HCT116 (cell line): ENCODE data around the gene HORMAD2. TPM values are rescaled to one million over a fixed set of nuclear protein-coding genes. Genes with fewer than 3 reads are reported as not detected.

ENCODE experiments used
- ATAC-seq: fragments of 200-7000 bp; cut with Tn5 transposase; 2 replicates; pipeline ENCODE4 v1.9.1; 2020; ENCODE audit warnings: mild to moderate bottlenecking, moderate library complexity
- BruUV-seq: library from RNA; stranded (reverse); fragments of 400-500 nt; replicated peaks from 2 replicates; lab custom pipeline; 2021; lab: Mats Ljungman, UMichigan
- CTCF ChIA-PET: fragments of 300-600 bp; sonication (Branson Sonifier 250); formaldehyde crosslinking; loops from one replicate; lab custom pipeline; 2021; ENCODE audit warnings: antibody characterized with exemption; lab: Charles Lee
- POLR2A ChIA-PET: fragments of 300-600, 350-600 bp; sonication (Branson Sonifier 250); formaldehyde crosslinking; loops from one replicate; lab custom pipeline; 2021; ENCODE audit warnings: antibody characterized with exemption; lab: Charles Lee
- RAD21 ChIA-PET, 2 experiments: fragments of 300-600 bp; sonication (Branson Sonifier 250); formaldehyde crosslinking; loops; one replicate each; lab custom pipeline; 2023; ENCODE audit warnings: low total read pairs in 2 of 2; ENCODE audit not compliant: uncharacterized antibody in 2 of 2, unreplicated experiment in 2 of 2, low non-redundant PET in 1 of 2; lab: Charles Lee
- DNase-seq: peaks from one replicate; pipeline ENCODE4 v3.0.0-alpha.2; 2010; ENCODE audit warnings: low read depth, low spot score
- H2AFZ ChIP-seq: fragments of 200-600 bp; shearing (Covaris generic), sonication (generic); 2 replicates; pipeline ENCODE4 v1.6.1; 2017; ENCODE audit warnings: low read depth, mixed run types, mixed read lengths, antibody characterized with exemption, low read length; ENCODE audit not compliant: poor library complexity, severe bottlenecking
- H3K27ac ChIP-seq: 2 replicates; pipeline ENCODE4 v1.5.1; 2012; ENCODE audit warnings: low read depth, low read length
- H3K27me3 ChIP-seq: fragments of 200-600 bp; sonication (generic); 2 replicates; pipeline ENCODE4 v1.6.1; 2016; ENCODE audit warnings: mixed run types, low read length, mixed read lengths; ENCODE audit not compliant: insufficient read depth
- H3K36me3 ChIP-seq, 2 experiments: fragments of 200-500 bp in 1 of 2; fragments of 200-600 bp in 1 of 2; sonication (Bioruptor generic) in 1 of 2; sonication (generic) in 1 of 2; 2 replicates each; pipeline versions ENCODE4 v1.5.1 to v1.6.1; 2014 to 2016; ENCODE audit warnings: low read length in 2 of 2, inconsistent platforms in 1 of 2, mixed read lengths in 1 of 2, mixed run types in 1 of 2; ENCODE audit not compliant: insufficient read depth in 2 of 2, control insufficient read depth in 1 of 2
- H3K4me1 ChIP-seq, 2 experiments: fragments of 200-600 bp in 1 of 2; sonication (generic) in 1 of 2; 2 replicates each; pipeline versions ENCODE4 v1.5.1 to v1.6.1; 2012 to 2017; ENCODE audit warnings: low read length in 2 of 2, inconsistent platforms in 1 of 2, mild to moderate bottlenecking in 1 of 2, mixed read lengths in 1 of 2, mixed run types in 1 of 2, moderate library complexity in 1 of 2; ENCODE audit not compliant: insufficient read depth in 2 of 2, control insufficient read depth in 1 of 2
- H3K4me2 ChIP-seq: fragments of 200-600 bp; sonication (generic); 2 replicates; pipeline ENCODE4 v1.6.1; 2017; ENCODE audit warnings: mixed run types, low read length, mixed read lengths
- H3K4me3 ChIP-seq, 2 experiments: fragments of 200-600 bp in 1 of 2; sonication (generic) in 1 of 2; replicated peaks in 1 of 2; 2 replicates each; pipeline ENCODE4 v1.5.1; 2011 to 2016; ENCODE audit warnings: low read length in 2 of 2, control low read depth in 1 of 2, low read depth in 1 of 2, mild to moderate bottlenecking in 1 of 2, mixed read lengths in 1 of 2, mixed run types in 1 of 2
- H3K79me2 ChIP-seq: fragments of 200-600 bp; sonication (generic); 2 replicates; pipeline ENCODE4 v1.6.1; 2017; ENCODE audit warnings: mild to moderate bottlenecking, mixed run types, low read length, moderate library complexity, mixed read lengths; ENCODE audit not compliant: insufficient read depth
- H3K9ac ChIP-seq: fragments of 200-600 bp; sonication (generic); 2 replicates; pipeline ENCODE4 v1.6.1; 2016; ENCODE audit warnings: low read length, mixed read lengths
- H3K9me2 ChIP-seq: fragments of 200-600 bp; sonication (generic), shearing (Covaris generic); 2 replicates; pipeline ENCODE4 v1.6.1; 2017; ENCODE audit warnings: mixed run types, mild to moderate bottlenecking, moderate library complexity; ENCODE audit not compliant: insufficient read depth
- H3K9me3 ChIP-seq, 2 experiments: fragments of 200-500 bp in 1 of 2; fragments of 200-600 bp in 1 of 2; sonication (Bioruptor generic) in 1 of 2; sonication (generic) in 1 of 2; 2 replicates each; pipeline ENCODE4 v1.6.1; 2014 to 2017; ENCODE audit warnings: low read length in 2 of 2, mixed read lengths in 2 of 2, inconsistent platforms in 1 of 2, low read depth in 1 of 2, mild to moderate bottlenecking in 1 of 2, mixed run types in 1 of 2, moderate library complexity in 1 of 2; ENCODE audit not compliant: control insufficient read depth in 1 of 2, insufficient read depth in 1 of 2
- H4K20me1 ChIP-seq: fragments of 200-600 bp; sonication (generic), shearing (Covaris generic); 2 replicates; pipeline ENCODE4 v1.6.1; 2017; ENCODE audit warnings: mixed run types, mild to moderate bottlenecking, moderate library complexity; ENCODE audit not compliant: insufficient read depth
- CBX3 ChIP-seq: IDR thresholded peaks from 2 replicates; pipeline ENCODE4 v1.6.1; 2012; ENCODE audit warnings: low read depth
- CEBPB ChIP-seq: IDR thresholded peaks from 2 replicates; pipeline ENCODE4 v1.6.1; 2012; ENCODE audit warnings: low read depth
- EGR1 ChIP-seq: IDR thresholded peaks from 2 replicates; pipeline ENCODE4 v1.6.1; 2012; ENCODE audit warnings: low read depth
- ELF1 ChIP-seq: IDR thresholded peaks from 2 replicates; pipeline ENCODE4 v1.6.1; 2012; ENCODE audit warnings: low read depth, borderline replicate concordance
- EZH2 ChIP-seq: fragments of 200-600 bp; sonication (generic); IDR thresholded peaks from 2 replicates; pipeline ENCODE4 v1.6.1; 2017; ENCODE audit warnings: antibody characterized with exemption, mixed run types
- EZH2phosphoT487 ChIP-seq: fragments of 200-600 bp; IDR thresholded peaks from 2 replicates; pipeline ENCODE4 v1.6.1; 2018; ENCODE audit warnings: antibody characterized with exemption, borderline replicate concordance
- FOSL1 ChIP-seq: IDR thresholded peaks from 2 replicates; pipeline ENCODE4 v1.6.1; 2012; ENCODE audit warnings: low read depth
- JUND ChIP-seq: IDR thresholded peaks from 2 replicates; pipeline ENCODE4 v1.6.1; 2012
- POLR2AphosphoS5 ChIP-seq: IDR thresholded peaks from 2 replicates; pipeline ENCODE4 v1.6.1; 2011; ENCODE audit warnings: mild to moderate bottlenecking, low read depth, low read length, moderate library complexity
- RAD21 ChIP-seq: IDR thresholded peaks from 2 replicates; pipeline ENCODE4 v1.6.1; 2012; ENCODE audit warnings: low read depth, mild to moderate bottlenecking
- SIN3A ChIP-seq: IDR thresholded peaks from 2 replicates; pipeline ENCODE4 v1.6.1; 2012; ENCODE audit warnings: low read depth
- SRF ChIP-seq: IDR thresholded peaks from 2 replicates; pipeline ENCODE4 v1.6.1; 2012; ENCODE audit warnings: low read depth
- TCF7L2 ChIP-seq: IDR thresholded peaks from 2 replicates; pipeline ENCODE4 v1.7.0; 2011; ENCODE audit warnings: borderline replicate concordance, inconsistent platforms; ENCODE audit not compliant: insufficient read depth, insufficient read length; ENCODE audit errors: extremely low read depth
- YY1 ChIP-seq: IDR thresholded peaks from 2 replicates; pipeline ENCODE4 v1.6.1; 2011; ENCODE audit warnings: low read length, low read depth, moderate library complexity, mild to moderate bottlenecking; ENCODE audit not compliant: insufficient replicate concordance; ENCODE audit errors: extremely low read depth
- ZFX ChIP-seq: fragments of 450-650 bp; IDR thresholded peaks from 2 replicates; pipeline ENCODE4 v1.6.1; 2017
- ZNF274 ChIP-seq: fragments of 200-500 bp; sonication (Bioruptor generic); IDR thresholded peaks from 2 replicates; pipeline ENCODE4 v1.6.1; 2014; ENCODE audit warnings: mild to moderate bottlenecking, low read depth, low read length, inconsistent platforms
- intact Hi-C: fragments of 100-400 bp; cut with micrococcal nuclease; formaldehyde crosslinking; loops from 2 replicates; pipeline ENCODE4 v1.10.0; 2022
- total RNA-seq: library from RNA; stranded (reverse); gene quantifications from one replicate; pipeline ENCODE4 v1.2.1, GENCODE V29; 2021; ENCODE audit not compliant: unreplicated experiment
- TF ChIP-seq, protein P1 (sequence below): IDR thresholded peaks from 2 replicates; pipeline ENCODE4 v1.6.1; 2011; ENCODE audit warnings: mild to moderate bottlenecking, low read length, moderate library complexity; ENCODE audit not compliant: insufficient replicate concordance; ENCODE audit errors: extremely low read depth
- TF ChIP-seq, protein P2 (sequence below): IDR thresholded peaks from 2 replicates; pipeline ENCODE4 v1.6.1; 2012; ENCODE audit warnings: low read depth
- TF ChIP-seq, protein P3 (sequence below), 3 experiments: fragments of 200-600 bp in 1 of 3; sonication (generic) in 1 of 3; IDR thresholded peaks in 2 of 3; conservative IDR thresholded peaks in 1 of 3; 2 replicates each; pipeline ENCODE4 v1.5.1; 2012 to 2017; ENCODE audit warnings: low read depth in 2 of 3, low read length in 2 of 3, antibody characterized with exemption in 1 of 3, borderline replicate concordance in 1 of 3, control low read depth in 1 of 3, mild to moderate bottlenecking in 1 of 3, mixed read lengths in 1 of 3, mixed run types in 1 of 3, moderate library complexity in 1 of 3; ENCODE audit not compliant: insufficient read depth in 1 of 3
- TF ChIP-seq, protein P4 (sequence below): IDR thresholded peaks from 2 replicates; pipeline ENCODE4 v1.6.1; 2012

The HORMAD2 gene
- total RNA-seq, 1 experiment from 2014 or later = not detected

DNA sequence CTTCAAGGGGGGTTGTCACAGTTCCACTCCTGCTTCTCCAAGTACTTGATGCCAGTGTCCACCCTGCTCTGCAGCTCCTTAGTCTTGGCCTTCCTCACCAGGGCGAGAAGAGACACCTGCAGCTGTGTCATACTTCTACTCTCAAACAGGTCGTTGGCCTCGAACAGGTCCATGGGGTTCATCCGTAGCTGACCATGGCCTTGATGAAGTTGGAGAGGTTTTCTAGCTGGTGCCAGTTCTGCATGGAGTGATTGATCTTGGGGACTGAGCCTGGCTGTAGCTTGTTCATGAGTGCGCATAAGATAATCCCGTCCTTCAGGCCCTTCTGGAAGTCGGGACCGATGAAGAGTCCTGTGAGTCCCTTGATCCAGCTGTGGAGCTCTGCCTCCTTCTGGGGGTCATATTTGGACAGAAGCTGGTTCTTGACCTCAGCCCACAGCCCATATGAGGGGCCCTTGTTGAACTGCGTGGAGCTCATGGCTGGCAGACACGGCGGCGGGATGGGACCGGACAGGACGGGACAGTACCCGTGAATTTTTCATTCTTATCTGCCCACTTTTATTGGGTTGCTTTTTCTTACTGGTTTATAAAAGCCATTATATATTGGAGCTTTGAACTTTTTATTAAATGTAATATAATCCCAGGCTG, 33.4 kb upstream of the HORMAD2 start:
- H3K4me2 ChIP-seq = no peak overlapping the region
- H3K4me1 ChIP-seq = peaks cover 21 to 27% of the 10 kb centered on the region in 2 experiments
- no peaks in the 10 kb centered on the region for H3K9me3 ChIP-seq
- no TSS peak for BruUV-seq
- CTCF ChIA-PET = no interaction called here
- no peak overlapping the region for H3K9ac ChIP-seq
- no peak overlapping the region for H2AFZ ChIP-seq
- H3K36me3 ChIP-seq = no peaks in the 10 kb centered on the region
- TF ChIP-seq POLR2AphosphoS5 (no peak), ELF1 (no peak), JUND (no peak), YY1 (no peak), EZH2phosphoT487 (no peak), TCF7L2 (no peak), RAD21 (no peak), SIN3A (no peak), CEBPB (no peak), ZFX (no peak), EGR1 (no peak), ZNF274 (no peak), EZH2 (no peak), SRF (no peak), FOSL1 (no peak), CBX3 (no peak)
- TF ChIP-seq, protein P1, sequence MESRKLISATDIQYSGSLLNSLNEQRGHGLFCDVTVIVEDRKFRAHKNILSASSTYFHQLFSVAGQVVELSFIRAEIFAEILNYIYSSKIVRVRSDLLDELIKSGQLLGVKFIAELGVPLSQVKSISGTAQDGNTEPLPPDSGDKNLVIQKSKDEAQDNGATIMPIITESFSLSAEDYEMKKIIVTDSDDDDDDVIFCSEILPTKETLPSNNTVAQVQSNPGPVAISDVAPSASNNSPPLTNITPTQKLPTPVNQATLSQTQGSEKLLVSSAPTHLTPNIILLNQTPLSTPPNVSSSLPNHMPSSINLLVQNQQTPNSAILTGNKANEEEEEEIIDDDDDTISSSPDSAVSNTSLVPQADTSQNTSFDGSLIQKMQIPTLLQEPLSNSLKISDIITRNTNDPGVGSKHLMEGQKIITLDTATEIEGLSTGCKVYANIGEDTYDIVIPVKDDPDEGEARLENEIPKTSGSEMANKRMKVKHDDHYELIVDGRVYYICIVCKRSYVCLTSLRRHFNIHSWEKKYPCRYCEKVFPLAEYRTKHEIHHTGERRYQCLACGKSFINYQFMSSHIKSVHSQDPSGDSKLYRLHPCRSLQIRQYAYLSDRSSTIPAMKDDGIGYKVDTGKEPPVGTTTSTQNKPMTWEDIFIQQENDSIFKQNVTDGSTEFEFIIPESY = no peak
- TF ChIP-seq, protein P2, sequence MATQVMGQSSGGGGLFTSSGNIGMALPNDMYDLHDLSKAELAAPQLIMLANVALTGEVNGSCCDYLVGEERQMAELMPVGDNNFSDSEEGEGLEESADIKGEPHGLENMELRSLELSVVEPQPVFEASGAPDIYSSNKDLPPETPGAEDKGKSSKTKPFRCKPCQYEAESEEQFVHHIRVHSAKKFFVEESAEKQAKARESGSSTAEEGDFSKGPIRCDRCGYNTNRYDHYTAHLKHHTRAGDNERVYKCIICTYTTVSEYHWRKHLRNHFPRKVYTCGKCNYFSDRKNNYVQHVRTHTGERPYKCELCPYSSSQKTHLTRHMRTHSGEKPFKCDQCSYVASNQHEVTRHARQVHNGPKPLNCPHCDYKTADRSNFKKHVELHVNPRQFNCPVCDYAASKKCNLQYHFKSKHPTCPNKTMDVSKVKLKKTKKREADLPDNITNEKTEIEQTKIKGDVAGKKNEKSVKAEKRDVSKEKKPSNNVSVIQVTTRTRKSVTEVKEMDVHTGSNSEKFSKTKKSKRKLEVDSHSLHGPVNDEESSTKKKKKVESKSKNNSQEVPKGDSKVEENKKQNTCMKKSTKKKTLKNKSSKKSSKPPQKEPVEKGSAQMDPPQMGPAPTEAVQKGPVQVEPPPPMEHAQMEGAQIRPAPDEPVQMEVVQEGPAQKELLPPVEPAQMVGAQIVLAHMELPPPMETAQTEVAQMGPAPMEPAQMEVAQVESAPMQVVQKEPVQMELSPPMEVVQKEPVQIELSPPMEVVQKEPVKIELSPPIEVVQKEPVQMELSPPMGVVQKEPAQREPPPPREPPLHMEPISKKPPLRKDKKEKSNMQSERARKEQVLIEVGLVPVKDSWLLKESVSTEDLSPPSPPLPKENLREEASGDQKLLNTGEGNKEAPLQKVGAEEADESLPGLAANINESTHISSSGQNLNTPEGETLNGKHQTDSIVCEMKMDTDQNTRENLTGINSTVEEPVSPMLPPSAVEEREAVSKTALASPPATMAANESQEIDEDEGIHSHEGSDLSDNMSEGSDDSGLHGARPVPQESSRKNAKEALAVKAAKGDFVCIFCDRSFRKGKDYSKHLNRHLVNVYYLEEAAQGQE = no peak
- TF ChIP-seq, protein P3, sequence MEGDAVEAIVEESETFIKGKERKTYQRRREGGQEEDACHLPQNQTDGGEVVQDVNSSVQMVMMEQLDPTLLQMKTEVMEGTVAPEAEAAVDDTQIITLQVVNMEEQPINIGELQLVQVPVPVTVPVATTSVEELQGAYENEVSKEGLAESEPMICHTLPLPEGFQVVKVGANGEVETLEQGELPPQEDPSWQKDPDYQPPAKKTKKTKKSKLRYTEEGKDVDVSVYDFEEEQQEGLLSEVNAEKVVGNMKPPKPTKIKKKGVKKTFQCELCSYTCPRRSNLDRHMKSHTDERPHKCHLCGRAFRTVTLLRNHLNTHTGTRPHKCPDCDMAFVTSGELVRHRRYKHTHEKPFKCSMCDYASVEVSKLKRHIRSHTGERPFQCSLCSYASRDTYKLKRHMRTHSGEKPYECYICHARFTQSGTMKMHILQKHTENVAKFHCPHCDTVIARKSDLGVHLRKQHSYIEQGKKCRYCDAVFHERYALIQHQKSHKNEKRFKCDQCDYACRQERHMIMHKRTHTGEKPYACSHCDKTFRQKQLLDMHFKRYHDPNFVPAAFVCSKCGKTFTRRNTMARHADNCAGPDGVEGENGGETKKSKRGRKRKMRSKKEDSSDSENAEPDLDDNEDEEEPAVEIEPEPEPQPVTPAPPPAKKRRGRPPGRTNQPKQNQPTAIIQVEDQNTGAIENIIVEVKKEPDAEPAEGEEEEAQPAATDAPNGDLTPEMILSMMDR (IDR thresholded peaks at IDR 0.05 in 2 of 3, conservative IDR thresholded peaks at IDR 0.05 in 1 of 3; ENCODE audit: borderline replicate concordance in 1 of 3, insufficient read depth in 1 of 3, low read depth in 2 of 3, low read length in 2 of 3) = no peak
- TF ChIP-seq, protein P4, sequence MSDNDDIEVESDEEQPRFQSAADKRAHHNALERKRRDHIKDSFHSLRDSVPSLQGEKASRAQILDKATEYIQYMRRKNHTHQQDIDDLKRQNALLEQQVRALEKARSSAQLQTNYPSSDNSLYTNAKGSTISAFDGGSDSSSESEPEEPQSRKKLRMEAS = no peak
- intact Hi-C loops = no loop called here
- no peaks in the 10 kb centered on the region for H4K20me1 ChIP-seq
- no peaks in the 10 kb centered on the region for H3K9me2 ChIP-seq
- ATAC-seq (no peak), DNase-seq (no peak)
- no peak overlapping the region for H3K27ac ChIP-seq
- no peaks in the 10 kb centered on the region for H3K27me3 ChIP-seq
- POLR2A ChIA-PET = no interaction called here
- no peak overlapping the region for H3K4me3 ChIP-seq
- no peaks in the 10 kb centered on the region for H3K79me2 ChIP-seq
- RAD21 ChIA-PET = no interaction called here
